NCI-H1436 (cell line): ENCODE data around the gene AGT.
"Not testable (repeated sequence)": the region's sequence is repeated elsewhere in the genome, so short reads cannot be mapped to it uniquely, and the experiment has no call there.

ENCODE experiments used
- DNase-seq: peaks from one replicate; lab custom pipeline; 2025; lab: John Stamatoyannopoulos, UW

AGT gene

DNA sequence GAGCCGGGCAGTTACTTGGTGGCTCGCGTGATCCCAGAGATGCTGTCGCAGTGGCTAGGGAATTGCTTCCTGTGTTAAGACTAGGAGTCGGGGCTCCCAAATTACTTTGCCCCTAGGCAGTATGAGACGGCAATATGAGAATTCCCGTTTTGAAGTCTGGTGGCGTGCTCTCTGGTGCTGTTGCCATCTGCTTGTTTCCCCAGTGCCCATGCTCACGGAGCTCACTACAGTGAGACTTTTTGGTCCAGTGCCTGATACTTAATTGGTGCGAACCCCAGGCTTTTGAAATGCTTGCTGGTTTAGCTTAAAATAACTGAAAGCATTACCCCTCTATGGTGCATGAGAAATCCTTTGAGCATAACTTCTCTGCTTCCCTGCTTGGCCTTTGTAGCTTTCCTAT, 22.3 kb downstream of the AGT start:
- no peak for DNase-seq

GRCh38 chr1:230690101-230690500, 23.8 kb downstream of the AGT start:
- no peak for DNase-seq

DNA sequence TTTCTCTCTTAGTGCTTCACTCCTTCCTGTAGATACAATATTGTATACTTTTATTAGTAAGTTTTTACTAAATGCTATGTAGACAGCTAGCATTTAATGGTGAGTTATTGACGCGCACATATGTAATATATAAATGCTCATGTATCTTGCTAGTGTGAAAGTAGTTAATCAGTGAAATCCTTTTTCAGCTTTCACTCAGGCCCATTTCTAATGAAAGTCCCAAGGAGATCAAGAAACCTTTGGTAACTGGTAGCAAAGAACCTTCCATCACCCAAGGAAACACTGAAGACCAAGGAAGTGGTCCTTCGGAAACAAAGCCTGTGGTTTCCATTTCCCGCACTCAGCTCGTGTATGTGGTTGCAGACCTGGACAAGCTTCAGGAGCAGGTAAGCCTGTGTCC, 27.2 kb downstream of the AGT start:
- no peak for DNase-seq

DNA sequence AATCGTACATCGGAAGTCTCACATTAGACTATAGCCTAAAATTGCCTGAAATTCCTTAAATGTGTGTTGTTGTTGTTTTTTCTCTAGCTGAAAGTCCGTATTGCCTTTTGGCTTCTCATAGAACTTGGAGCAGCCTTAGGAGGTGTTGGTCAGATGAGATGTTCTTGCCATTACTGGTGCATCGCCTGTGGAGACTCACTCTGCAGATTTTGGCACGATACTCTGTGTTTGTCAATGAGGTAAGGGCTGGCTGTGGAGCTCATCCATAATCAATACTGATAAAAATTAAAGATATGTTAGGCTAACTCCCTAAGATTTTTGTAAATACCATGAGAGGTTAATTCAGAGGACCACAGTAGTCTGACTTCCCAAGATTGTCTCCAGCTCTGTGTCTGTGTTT, 28.9 kb downstream of the AGT start:
- DNase-seq, result no peak

- no peak for DNase-seq
These were observed 29.8 kb downstream of the AGT start for GRCh38 chr1:230684146-230684545.

DNA sequence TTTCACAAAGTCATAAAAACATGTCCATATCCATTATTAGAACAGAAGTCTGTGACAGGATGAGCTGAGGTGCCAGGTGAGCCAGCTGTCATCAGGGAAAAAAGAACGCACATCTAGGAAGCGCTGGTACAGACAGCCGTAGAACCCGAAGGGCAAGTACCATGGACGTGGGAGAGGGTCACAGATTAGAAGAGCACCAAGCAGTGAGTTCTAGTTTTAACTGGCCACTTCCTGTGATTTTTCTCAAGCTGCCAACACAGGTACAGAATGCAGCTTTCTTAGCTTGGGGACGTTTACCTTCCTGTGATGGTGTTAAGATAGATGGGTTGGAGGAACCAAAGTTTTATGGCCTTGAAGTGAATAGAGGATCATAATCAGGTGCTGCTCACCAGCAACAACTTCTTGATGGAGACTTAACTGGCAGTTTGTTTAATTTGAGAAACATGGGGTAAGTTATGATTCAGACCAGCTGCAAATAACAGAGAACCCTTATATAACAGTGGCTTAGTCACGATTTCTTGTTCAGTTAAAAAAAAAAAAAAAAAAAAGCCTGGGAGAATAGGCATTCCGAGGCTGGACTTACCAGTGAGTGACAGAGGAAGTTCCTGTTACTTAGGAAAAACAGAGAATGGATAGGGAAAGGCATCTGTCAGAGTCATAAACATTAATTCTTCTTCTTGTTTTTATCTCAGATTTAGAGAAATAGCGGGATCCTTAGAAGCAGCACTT, 30.9 kb downstream of the AGT start:
- no peak for DNase-seq

GRCh38 chr1:230682274-230682673, 31.6 kb downstream of the AGT start:
- no peak for DNase-seq

DNA sequence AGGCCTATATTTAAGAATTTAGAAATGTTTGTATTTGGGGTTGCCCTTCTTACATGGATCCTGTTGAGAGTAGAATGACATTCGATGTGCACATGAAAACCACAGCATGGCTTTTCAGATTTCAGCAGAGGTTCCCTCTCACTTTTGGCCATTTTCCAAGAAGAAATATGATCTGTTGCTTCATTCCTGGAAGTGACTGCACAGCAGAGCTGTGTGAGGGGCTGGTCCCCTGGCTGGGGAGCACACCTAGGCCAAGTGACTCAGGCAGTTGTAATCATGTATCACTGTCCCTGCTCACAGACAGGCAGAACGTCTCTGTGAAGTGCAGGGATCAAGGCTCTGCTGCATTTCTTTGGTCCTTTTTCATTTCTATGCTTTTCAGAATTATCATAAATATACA, 32.3 kb downstream of the AGT start:
- DNase-seq, result peak; percentile 60

DNA sequence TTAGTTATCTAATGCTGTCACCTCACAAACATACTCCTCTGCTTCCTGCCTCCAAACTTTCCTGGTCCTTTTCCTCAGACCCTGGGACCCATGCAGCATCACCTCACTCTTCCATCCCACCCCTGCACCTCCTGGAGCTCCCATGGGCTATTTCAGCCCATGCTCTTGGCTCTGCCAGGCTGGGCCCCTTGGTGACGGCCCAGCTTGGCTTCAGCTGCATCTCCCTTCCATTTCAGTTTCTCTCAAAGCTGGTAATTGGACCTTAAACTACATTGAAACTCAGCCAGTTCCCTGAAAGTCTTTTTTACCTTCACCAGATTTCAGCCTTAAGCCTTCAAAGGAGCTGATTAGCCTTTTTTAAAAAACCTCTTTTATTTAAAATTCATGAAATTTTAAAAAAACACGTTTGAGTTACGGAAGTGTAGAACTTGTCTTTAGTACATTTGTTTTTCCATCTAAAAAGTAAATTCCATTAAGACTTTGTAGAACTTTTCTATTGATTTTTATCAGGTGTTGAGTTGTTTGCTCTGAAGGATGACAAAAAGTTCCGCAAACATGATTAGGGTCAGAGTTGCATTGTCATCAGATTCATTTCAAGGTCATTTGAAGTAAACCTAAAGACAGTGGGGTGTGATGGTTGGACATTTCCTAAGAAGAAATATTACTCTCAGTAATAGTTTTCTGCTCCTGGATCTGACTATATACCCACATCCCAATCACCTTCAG, 33.5 kb downstream of the AGT start:
- no peak for DNase-seq

GRCh38 chr1:230679825-230680224, 34.1 kb downstream of the AGT start:
- DNase-seq, result no peak

DNA sequence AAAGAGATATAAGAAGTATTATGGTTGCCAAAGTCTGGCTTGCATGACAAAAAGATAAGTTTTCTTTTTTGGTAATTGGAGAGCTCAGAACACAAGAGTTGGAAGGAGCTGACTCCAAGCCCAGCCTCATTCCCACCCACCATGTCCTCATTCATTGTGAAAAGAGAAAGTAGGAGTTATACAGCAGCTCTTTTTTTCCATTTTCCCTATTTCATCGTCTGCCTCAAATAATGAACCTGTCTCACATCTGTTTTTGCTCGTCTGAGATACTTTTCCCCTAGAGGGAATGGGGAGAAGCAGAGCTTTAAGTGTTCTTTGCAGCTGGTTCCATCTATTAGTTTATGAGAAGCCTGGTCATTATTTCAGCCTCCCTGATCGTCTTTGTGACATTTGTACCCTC, 34.7 kb downstream of the AGT start:
- no peak for DNase-seq

GRCh38 chr1:230677200-230677599, 36.7 kb downstream of the AGT start:
- DNase-seq, result no peak

GRCh38 chr1:230674581-230674980, 39.3 kb downstream of the AGT start:
- DNase-seq, result no peak

DNA sequence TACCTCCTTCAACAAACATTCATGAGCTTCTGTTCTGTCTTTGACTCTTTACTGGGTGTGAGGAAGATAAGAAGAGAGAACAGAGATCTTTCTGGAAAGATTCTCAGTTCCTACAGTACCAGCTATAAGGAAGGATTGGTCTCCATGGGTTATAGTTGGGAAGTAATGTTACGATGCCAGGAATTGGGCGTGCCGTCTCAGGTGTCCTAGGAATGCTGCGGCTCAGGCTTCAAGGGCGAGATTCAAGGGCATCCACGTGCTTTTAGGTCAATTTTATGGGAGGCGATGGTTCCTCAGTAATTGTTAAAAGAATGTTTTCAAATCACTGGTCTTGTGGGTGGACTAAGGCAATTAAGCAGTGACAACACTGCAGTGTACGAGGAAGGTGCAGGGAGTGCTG, 44.4 kb downstream of the AGT start:
- no peak for DNase-seq

- no peak for DNase-seq
These were observed 45.7 kb downstream of the AGT start for GRCh38 chr1:230668227-230668626.

DNA sequence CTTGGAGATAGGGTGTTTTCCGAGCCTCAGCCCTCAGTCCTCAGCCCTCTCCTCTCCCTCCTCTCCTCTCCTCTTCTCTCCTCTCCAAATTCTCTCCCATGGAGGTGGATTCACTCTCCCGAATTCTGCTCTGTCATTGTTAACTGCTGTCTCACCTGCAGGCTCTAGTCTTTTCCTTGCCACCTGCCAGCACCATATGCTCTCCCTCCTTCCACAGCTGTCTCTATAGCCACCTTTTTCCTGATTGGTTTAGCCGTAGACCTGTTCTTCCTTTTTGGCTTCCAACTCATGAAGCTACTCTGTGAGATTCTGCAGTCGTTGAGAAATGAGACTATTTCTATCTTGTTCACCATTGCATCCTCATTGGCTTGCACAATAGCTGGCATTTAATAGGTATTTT, 51.9 kb downstream of the AGT start:
- DNase-seq, result no peak

DNA sequence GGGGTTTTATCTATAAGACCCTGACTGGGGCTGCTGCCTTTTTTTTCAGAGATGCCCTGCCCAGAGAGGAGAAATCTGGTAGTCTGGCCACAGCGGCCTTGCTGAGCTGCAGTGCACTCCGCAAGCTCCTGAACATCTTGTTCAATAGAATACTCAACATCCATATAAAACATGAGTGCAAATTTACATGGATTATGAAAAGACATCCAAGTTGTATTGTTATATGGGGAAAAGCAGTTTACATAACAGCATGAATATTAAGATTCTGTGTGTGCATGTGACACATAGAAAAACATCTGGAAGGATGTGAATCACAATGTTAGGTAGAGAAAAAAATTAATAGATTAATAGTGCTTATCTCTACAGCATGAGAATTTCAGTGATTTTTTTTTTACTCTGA, 55.2 kb downstream of the AGT start:
- DNase-seq, result no peak

DNA sequence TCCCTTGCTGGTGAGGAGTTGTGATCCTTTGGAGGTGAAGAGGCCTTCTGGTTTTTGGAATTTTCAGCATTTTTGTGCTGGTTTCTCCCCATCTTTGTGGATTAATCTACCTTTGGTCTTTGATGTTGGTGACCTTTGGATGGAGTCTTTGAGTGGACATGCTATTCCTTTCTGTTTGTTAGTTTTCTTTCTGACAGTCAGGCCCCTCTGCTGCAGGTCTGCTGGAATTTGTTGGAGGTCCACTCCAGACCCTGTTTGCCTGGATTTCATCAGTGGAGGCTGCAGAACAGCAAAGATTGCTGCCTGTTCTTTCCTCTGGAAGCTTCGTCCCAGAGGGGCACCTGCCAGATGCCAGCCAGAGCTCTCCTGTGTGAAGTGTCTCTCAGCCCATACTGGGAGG, 55.8 kb downstream of the AGT start:
- not testable (repeated sequence) for DNase-seq

GRCh38 chr1:230656719-230657118, 57.2 kb downstream of the AGT start:
- not testable (repeated sequence) for DNase-seq
